GM19023 (cell line): ENCODE results near the gene CADPS.

Experiments
- ATAC-seq: cut with Tn5 transposase; IDR thresholded peaks from one replicate; pipeline ENCODE4 v1.9.1; 2021; ENCODE audit warnings: mild to moderate bottlenecking, moderate library complexity; ENCODE audit not compliant: unreplicated experiment

CADPS gene

DNA sequence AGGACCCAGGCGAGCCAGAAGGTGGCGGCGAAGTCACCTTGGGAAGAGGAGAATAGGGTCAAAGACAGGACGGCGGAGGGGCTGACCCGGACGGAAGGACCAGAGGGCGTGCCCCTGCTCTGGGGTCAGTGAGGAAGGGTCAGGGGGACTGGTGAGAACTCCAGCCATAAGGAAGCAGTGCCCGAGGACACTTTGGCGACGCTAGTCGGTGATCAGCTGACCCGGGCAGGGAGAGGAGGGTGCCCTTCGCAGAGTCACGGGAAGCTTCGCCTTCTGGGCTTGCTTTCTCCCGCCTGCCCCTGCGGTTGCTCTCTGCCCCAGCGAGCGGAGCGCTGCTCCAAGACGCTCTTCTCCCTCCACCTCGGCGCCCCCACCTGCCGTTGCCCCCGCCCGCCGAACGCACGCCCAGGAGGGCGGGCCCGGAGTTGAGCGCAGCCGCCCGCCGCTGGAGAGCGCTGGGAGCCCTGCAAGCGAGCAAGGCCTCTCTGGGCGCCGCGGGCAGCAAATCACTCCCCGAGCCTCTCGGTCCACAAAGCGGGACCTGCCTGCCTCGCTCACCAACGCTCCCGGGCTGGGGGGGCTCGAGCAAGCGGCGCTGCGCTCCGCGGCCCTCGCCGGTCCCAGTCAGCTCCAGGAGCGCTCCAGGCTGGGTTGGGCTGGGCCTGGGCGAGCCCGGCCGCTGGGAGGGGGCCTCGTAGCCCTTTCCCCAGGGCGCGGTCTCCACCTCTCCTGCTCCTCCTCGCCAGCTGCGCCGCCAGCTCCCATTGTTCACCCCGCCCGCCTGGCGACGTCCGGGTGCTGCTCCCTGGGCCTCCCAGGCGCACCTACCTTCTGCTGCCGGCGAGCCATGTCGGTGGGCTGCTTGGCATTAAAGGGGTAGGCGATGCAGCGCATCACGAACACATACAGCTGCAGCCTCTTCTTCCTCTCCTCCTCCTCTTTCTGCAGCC is 1.2 kb downstream of the CADPS start:
- ATAC-seq, result no peak

DNA sequence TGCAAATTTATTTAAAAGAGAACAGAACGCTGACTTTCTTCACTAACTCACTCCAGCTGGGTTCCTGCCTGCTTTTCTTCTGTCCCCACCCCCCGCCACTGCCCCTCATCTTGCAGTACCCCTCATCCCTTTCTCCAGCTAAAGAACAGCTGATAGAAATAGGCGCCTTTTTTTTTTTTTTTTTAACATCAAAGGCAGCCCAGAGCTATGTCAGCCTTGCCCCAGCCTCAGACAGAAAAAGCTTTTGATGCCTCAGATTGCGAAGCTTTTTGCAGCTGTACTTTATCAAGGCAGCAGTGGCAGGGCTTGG is 1.8 kb downstream of the CADPS start:
- no peak for ATAC-seq

DNA sequence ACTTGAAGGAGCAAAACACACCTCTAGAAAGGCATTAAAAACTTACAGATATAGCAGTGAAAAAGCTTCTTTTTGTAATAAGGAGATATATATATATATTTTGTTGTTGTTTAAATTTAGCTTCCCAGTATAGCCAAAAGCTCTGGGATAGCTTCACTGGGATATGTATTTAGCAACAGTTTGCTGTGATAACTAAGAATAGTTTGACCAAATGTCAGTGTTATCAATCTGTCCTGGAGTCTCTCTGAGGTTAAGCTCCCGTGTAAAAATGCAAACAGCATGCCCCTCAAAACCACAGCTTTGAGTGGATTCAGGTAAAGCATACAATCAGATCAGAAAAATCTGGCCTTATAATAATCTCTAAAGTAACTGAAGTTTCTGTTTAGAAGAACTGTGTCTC is 2.9 kb downstream of the CADPS start:
- no peak for ATAC-seq

DNA sequence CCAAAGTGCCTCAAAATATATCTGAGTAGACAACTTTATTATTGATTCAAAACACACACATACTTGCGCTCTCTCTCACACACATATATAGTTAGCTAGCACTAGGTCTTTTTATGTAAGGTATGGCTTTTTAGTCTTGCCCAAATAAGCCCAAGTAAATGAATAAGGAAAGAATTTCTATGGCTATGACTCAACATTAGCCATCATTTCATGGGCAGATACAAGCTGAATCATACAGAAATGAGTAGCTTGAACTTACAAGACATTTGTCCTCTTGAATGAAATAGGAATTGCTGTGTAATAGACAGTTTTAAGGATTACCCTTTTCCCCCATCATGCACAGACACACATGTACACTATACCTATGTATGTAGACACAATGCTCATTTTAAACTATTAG is 4.9 kb downstream of the CADPS start:
- ATAC-seq, result no peak

DNA sequence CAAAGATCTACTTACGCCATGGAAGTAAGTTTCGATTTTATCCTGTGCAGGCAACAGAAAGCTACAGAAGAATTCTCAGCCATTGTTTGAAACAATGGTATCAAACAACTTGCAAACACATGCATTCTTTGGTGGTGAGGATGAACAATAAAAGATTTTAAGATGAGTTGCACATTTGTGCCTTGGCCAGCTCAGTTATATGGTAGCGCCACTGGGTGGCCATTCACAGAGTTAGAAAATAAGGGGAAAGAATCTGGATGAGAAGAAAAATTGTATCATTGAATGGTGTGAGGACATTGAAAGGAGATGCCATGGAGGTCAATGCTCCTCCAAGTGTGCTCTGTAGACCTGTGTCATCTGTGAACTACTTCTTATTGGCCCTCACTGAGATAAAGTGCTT is 11.6 kb downstream of the CADPS start:
- ATAC-seq, result no peak

DNA sequence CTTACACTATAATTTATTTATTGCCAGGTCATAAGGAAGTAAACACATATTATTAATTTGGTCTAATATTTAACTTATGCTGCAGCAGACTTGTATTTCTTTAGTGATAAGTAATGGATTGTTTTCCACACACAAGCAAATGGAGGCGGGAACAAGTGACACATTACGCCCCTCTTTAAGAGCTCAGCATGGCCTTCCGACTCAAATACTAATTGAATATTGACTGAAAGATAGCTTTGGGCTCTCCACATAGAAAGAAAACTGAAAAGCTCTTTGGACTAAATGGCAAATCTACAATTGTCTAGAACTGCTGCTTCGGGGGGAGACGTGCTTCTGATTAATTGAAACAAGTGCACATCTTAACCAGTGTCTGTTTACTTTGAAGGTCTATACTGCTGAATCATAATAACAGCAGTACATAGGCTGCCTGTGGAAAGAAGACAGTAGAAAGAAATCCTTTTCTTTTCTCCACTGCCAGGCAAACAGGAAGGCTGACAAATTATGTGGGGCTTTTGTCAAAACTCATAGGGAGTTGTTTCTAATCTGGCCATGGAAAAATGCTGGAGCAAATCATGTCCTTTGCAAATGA is 15.9 kb downstream of the CADPS start:
- ATAC-seq, result no peak

DNA sequence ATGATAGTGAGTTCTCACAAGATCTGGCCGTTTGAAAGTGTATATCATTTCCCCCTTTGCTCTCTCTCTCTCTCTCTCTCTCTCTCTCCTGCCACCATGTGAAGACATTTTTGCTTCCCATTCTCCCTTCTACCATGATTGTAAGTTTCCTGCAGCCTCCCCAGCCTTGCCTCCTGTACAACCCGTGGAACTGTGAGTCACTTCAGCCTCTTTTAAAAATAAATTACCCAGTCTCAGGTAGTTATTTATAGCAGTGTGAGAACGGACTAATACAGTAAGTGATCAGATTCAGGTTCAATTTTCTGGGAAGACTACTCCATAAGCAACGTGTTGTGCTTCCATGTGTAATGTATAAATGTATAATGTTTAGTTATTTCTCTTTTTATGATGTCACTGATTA is 29.2 kb downstream of the CADPS start:
- ATAC-seq, result no peak

DNA sequence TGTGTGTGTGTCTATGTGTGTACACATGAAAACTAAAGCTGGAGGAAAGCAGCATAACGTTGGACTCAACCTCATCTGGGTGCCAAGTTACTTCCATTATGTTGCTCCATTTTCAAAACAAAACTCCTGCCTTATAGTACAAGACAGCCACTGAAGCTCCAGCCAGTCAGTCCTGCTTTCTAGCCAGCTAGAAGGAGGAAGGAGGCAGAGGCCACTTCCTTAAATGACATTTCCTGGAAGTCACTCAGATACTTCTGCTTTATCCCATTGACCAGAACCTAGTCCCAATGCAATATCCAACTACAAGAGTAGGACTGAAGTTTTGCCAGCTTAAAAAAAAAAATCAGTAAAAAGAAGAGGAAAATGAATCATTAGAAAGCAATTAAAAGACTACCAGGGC is 31.7 kb downstream of the CADPS start:
- no peak for ATAC-seq

DNA sequence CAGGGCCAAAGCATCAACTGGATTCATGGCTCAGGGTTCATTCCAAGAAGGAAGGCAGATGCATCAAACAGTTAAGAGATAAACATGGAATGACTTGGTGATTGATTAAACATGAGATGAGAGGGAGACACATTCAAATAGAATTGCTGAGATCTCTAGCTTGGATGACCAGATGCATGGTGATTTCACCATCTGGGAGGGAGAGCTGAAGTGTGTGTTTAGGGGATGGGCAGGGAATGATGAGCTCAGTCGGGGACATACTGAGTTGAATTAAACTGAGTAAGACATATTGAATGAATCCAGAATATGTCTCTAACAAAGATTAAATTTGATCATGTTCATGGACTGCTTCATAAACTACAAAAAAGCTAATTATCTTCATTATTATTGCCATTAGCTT is 35.5 kb downstream of the CADPS start:
- ATAC-seq, result no peak

DNA sequence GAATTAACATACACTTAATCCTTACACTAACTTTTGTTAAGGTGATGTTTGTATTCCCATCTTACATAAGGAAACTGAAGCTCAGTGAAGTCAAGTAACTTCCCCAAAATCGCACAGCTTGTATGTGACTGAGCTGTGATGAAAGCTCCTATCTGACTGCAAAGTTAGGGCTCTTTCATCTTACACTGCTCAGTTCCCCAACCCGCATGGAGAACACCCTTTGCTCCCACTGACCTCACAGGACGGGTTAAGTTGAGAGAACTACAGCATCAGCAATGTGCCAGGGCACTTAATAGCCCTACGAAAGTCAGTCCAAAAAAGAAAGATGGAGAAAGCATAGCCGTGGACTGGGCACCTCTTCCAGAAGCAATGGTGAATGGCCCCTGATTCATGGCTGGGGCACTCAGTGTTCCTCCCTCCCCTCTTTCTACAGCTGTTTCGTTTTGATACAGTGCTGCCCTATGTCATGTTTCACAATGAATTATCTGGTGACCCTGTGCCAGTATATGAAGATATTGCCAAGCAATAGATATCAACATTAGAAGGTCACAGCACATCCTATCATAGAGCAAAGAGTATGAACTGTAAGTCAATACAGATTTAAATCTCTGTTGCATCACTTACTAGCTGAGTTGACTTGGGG is 38.0 kb downstream of the CADPS start:
- ATAC-seq, result no peak

DNA sequence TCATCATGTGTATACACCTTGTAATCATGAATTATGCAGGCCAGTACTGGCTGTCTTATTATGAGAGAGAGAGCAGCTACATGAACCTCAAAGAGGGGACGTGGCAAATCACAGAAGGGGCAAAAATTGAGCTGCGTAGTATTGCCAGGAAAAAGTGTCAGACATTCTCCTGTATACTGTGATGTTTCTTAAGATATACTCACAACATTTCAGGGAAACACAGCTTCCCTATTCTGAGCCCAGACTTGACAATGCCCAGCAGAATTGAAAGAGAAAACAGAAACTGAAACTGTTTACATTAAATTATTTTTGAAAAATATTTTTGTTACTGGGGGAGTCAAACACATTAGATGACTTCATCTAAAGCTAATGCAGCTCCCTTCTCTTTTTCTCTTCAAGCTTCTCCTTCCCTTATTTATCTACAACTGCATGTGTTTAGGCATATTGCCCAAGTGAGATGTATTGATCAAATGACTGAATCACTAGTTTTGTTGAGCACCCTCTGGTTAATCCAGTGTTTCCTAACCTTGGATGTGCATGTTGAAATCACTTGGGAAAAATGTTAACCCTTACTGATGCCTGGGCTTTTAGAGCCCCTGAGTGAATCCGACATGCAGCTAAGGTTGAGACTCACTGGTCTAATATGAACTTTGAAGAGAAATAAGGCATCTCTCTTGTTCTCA is 39.5 kb downstream of the CADPS start:
- peak; percentile 59 for ATAC-seq

DNA sequence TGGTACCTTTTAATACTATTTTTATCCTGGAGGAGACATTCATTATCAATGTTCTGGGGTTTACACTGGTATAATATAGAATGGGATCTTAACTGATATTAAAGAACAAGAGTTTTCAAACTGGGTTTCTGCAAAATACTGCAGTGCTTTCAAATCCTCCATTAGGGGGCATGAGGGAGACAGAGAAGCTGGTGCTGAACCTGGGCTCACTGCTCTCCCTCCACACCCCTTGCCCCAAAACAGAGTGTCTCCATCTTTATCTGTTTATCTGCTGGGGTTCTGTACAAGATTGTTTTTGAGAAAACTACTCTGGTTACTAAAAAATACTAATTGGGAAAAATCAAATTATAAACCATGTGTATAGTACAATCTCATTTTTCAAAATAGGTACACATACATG is 41.7 kb downstream of the CADPS start:
- no peak for ATAC-seq

DNA sequence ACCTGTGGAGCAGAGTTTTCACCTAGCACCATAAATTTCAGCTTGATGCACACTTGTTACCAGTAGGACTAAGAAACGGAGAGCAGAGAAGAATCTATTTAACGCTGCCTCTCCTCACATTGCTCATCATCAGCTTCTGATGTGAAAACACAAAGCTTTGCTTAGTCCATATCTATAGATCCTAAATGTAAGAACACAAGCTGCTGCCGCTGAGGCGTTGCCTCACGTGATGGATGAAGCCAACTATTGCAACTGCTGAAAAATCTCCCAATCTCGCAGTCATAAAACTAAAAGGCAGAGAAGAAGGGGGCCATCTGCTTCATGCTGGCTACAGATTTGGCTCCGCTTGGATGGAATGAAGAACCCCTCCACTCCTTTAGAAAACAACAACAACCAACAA is 42.7 kb downstream of the CADPS start:
- no peak for ATAC-seq

DNA sequence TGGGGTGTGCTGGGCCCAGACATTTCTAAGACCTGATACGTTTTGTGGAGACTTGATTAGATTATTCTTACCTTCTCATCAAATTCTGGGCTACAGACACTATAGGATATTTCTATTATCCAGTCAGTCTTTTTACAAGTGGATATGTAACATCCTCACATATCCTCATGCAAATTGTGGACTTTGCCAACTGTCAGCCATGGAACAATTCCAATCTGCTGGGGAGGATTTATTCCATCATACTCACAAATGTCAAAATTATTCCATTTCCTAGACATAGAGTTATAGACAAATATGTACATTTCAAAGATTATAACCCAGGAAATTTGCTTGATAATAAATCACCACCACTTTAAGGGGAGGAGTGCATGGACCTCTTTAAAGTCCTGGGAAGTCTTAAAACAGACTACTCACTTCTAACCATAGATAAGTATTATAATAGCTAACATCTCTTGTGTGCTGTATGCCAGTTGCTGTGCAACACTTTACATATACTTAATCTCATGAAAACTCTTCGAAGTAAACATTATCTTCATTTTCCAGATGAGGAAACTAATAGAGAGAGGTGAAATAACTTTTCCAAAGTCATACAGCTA is 44.4 kb downstream of the CADPS start:
- no peak for ATAC-seq

DNA sequence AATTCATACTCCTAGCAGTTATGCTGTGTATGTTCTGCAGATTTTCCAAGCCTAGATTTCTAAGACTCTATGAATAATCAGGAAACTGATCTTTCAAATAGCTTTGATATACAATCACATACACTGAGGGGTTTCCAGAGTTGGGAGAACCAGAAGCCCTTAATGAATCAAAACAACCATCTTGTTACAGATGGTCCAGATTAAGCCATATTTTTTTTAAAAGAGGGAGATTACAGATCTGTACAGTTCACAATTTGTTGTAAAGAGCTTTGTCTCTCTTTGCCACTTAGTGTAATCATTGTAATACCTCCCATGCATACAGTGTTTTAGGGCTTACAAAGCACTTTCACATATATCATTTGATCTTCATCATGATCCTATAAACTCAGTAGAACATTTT is 47.7 kb downstream of the CADPS start:
- ATAC-seq, result no peak

DNA sequence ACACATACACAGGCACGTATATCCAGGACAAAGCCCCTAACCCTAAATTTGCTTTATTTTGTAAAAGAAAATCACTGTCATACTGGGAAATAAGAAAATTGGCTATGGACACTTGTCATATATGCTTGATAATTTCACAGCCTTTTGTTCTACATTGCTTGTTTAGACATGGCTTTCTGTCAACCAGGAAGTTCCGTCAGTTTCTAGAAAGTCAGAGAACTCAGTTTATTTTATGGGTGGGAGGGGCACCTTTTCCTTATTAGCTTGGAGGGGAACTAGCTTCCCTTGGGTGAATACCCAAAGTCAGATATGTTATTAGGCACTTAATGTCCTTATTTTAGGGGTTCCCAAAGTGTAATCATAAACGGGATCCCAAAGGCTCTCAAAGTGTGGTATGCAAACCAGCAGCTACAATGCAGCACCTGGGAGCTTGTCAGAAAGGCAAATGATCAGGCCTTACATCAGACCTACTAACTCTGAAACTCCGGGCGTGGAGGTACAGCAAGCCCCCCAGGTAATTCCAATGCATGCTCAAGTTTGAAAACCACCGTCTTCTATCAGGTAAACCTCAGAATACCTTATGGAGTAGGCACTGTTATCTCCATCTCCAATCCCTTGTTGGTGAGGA is 50.1 kb downstream of the CADPS start:
- no peak for ATAC-seq

DNA sequence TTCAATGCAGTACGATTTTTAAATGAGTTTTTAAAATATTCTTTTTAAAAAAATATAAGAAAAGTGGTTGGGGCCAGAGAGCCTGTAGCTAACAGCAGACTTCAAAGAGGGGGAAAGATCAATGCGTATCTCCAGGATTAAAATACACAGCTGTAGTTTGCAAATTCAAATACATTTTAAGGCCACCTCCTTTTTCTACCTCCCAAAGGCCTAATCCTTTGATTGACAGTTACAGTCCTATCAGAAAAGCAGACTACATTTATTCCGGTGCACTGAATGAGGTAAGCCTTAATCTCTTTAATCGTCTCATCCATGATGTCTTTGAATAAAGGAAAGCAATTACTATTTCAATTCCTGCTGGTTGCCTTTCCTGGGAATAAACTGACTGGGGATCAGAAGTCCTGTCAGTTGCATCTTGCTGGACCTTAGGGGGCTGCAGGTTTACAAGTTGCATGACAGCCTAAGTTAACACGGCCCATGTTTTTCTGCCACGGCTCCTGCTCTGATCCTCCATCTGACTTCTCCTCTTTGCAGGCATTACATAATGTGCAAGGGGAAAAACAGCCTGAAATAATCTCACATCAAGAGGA is 51.7 kb downstream of the CADPS start:
- no peak for ATAC-seq

DNA sequence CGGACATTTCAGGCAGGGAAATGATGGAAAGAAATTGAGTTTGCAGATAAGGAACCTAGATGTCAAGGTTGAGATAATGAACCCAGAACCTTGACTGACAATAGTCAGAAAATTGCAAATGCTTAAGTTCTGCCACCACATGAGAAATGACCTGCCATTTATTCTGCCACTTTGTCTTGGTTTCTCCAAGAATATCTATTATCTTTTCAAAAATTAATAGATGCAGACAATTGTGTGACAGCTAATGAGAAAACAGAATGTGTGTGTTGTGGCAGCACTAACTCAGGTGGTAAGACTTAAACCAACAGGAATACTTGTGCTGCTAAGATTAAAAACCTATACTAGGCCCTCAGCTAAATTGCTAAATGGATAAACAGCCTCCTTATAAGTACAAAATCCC is 52.3 kb downstream of the CADPS start:
- no peak for ATAC-seq

DNA sequence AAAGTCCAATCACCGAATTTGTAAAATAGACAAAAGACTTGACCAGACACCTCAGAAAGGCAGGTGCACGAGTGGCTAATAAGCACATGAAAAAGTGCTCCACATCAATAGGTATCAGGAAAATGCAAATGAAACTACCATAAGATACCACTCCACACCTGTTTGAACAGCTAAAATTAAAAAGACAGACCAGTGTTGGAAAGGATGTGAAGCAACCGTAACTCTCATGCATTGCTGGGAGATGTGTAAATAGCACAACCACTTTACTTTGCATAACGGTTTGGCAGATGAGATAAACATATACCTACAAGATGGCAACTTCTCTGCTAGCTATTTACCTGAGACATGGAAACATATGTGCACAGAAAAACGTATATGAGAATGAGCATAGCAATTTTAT is 56.9 kb downstream of the CADPS start:
- peak; percentile 91 for ATAC-seq

DNA sequence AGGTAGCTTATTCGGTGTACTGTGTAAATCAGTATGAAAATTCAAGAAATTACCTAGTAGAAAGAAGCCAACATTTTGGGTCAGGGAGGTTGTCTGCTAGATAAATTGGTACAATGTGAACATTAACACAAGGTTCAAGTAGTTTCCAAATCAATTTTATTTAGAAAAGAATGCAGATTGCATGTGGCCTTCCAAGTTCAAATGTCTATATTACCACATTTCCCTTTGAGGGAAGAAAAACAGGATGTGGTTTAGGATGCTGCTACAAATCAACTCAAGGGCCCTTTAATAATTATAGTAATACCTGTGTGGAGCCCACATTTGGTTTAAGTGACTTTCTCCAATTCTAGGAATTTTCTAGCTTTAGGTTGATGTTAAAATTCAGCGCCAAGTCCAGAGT is 57.5 kb downstream of the CADPS start:
- ATAC-seq, result no peak
